ENCODE results near the gene FRMPD2.

Gene FRMPD2

DNA sequence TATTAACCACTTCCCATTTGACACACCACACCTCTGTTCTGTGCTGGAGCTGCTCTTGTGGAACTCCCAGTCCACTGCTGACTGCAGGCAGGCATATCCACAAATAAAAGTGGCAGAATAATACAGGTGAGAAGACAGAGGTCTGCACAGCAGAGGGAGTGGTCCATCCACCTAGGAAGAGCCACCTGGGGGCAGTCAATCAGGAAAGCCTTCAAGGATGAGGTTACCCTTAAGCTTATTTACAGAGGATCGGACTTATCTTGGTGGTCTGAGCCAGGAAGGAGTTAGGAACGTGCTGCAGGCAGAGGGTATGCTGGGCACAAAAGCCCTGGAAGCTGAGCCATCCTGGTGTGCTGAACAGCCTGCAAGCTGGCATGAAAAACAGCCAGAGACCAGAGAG lies 78.7 kb downstream of the FRMPD2 start:
- Histone ChIP-seq H3K27ac (no peak overlapping the region), H3K36me3 (no peaks in the 10 kb centered on the region), H3K4me3 (no peak overlapping the region), H3K27me3 (no peaks in the 10 kb centered on the region), H3K4me1 (no peaks in the 10 kb centered on the region), H3K9me3 (no peaks in the 10 kb centered on the region)
- no peak for DNase-seq
- TF ChIP-seq, protein P1, sequence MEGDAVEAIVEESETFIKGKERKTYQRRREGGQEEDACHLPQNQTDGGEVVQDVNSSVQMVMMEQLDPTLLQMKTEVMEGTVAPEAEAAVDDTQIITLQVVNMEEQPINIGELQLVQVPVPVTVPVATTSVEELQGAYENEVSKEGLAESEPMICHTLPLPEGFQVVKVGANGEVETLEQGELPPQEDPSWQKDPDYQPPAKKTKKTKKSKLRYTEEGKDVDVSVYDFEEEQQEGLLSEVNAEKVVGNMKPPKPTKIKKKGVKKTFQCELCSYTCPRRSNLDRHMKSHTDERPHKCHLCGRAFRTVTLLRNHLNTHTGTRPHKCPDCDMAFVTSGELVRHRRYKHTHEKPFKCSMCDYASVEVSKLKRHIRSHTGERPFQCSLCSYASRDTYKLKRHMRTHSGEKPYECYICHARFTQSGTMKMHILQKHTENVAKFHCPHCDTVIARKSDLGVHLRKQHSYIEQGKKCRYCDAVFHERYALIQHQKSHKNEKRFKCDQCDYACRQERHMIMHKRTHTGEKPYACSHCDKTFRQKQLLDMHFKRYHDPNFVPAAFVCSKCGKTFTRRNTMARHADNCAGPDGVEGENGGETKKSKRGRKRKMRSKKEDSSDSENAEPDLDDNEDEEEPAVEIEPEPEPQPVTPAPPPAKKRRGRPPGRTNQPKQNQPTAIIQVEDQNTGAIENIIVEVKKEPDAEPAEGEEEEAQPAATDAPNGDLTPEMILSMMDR (IDR thresholded peaks at IDR 0.05), result no peak
- intact Hi-C loops (cut with DNase I; ENCODE audit: low total_unique reads), result no loop called here

DNA sequence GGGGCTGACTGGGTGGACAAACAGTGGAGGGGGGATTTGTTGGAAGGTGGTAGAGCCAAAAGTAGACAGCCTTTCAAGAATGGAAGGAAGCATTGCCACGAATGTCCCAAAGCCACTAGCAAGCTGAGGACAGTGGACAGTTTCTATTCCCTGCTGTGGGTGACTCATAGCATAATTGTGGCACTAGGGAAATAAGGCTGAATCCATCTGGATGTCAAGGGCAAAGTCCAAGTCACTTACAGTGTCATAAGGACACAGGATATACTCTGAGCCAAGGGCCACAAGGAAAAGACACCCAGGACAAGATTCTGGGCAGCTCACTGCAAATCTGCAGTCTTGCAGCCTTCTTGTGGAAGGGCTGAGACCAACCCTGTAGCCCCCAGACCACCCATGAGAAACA lies 79.7 kb downstream of the FRMPD2 start:
- H3K36me3 ChIP-seq, result no peaks in the 10 kb centered on the region

DNA sequence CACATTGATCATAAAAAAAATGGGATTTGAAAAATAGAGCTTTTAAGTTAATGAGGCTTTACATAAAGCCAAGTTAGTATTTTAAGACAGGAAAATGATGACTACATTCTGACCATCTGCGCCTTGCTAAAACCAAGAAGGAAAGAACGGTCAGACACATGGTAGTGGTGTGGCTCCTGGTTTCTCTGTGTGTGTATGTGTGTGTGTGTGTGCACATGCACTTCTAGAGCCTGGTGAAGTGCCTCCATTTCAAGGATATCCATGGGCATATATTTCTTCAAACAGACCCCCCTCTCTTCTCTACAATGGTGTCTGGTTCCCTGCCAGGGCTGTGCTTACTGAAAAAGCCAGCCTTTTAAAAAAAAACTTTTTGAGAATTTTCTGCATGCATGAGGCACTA lies 80.9 kb downstream of the FRMPD2 start:
- DNase-seq, result no peak
- H3K27ac ChIP-seq, result no peak overlapping the region
- H3K27me3 ChIP-seq, result peaks cover 0 to 7% of the 10 kb centered on the region in 2 donors
- H3K9me3 ChIP-seq, result no peaks in the 10 kb centered on the region
- H3K36me3 ChIP-seq, result no peaks in the 10 kb centered on the region
- intact Hi-C loops (cut with DNase I; ENCODE audit: low total_unique reads), result no loop called here
- TF ChIP-seq, protein P1 (IDR thresholded peaks at IDR 0.05), result no peak
- H3K4me3 ChIP-seq, result no peak overlapping the region
- no peaks in the 10 kb centered on the region for H3K4me1 ChIP-seq

More for the DNA sequence above, 79.7 kb downstream of the FRMPD2 start:
- intact Hi-C loops (cut with DNase I; ENCODE audit: low total_unique reads), result no loop called here
- no peak for DNase-seq
- peaks cover 0 to under 1% of the 10 kb centered on the region in 2 donors for H3K27me3 ChIP-seq
- no peak overlapping the region for H3K4me3 ChIP-seq
- no peak overlapping the region for H3K27ac ChIP-seq
- no peaks in the 10 kb centered on the region for H3K4me1 ChIP-seq
- no peaks in the 10 kb centered on the region for H3K9me3 ChIP-seq
- TF ChIP-seq, protein P1 (IDR thresholded peaks at IDR 0.05), result no peak

DNA sequence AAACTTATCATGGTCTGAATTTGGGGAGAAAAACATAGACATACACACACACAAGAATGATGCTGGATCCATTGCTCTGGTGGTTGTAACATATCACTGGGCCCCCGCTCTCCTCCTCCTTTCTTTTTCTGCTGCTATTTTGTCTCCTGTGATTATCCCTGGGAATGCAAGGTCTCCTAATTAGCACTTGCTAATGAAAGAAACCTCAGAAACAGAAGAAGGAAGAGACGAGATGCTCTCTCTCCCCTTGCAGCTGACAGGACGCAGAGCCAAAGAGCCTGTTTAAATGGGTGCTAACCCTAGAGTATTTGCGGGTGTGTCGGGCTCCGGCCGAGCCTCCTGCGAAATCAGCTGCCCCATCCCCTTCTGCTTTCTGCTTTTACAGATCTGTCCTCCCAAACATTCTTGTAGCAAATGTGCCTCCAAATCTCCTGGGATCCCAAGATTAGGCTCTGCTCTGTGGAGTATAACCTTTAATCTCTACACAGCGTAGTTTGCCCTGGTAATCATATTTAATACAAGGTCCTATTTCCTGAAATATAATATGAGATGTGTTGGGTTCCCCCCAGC lies 81.5 kb downstream of the FRMPD2 start:
- no peak for DNase-seq
- H3K36me3 ChIP-seq, result no peaks in the 10 kb centered on the region
- no peak overlapping the region for H3K4me3 ChIP-seq
- no peak overlapping the region for H3K27ac ChIP-seq
- intact Hi-C loops (cut with DNase I; ENCODE audit: low total_unique reads), result no loop called here
- TF ChIP-seq, protein P1 (IDR thresholded peaks at IDR 0.05), result no peak
- no peaks in the 10 kb centered on the region for H3K9me3 ChIP-seq
- H3K4me1 ChIP-seq, result no peaks in the 10 kb centered on the region
- peaks cover 0 to 7% of the 10 kb centered on the region in 2 donors for H3K27me3 ChIP-seq

DNA sequence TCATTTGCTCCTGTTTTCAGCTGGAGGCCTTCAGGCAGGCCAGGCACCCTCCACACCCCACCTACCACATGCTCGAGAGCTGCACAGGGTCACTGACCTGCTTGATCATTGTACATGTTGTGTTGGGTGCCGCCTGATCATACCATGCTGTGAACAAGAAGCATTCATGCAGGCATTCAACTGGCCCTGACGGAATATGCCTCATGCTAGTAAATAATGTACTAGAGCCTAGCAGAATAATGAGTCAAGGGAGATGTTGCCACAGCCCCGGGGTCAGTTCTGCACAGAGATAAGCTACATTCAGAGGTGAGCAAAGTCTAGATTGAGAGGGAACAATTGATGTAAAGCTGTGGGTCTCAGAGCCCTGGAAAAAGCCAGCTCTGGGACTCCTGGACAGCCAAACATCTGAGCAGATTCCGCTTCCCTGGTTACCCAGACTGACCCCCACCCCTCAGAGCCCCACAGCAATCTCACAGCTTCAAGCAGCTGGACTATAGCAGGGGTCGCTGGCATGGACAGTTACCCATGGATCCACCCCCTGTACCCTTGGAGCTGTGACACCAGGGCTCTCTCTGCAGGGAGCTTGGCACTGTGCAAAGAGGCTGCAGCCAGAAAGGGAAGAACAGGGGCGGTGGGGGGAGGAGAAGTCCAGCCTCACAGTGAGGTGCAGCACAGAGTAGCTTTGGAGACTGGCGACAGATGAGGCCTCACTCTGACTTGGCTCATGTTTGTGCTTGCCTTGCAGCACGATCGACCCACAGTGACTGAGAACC lies 86.6 kb downstream of the FRMPD2 start:
- Histone ChIP-seq H3K27ac (no peak overlapping the region), H3K27me3 (peaks cover 0 to 7% of the 10 kb centered on the region in 2 donors), H3K4me3 (no peak overlapping the region), H3K4me1 (no peaks in the 10 kb centered on the region), H3K9me3 (no peaks in the 10 kb centered on the region), H3K36me3 (no peaks in the 10 kb centered on the region)
- DNase-seq, result no peak
- intact Hi-C loops (cut with DNase I; ENCODE audit: low total_unique reads), result no loop called here
- TF ChIP-seq, protein P1 (IDR thresholded peaks at IDR 0.05), result no peak
